A549 (cell line): ENCODE measurements around the gene TAF1B. TPM values are rescaled to one million over a fixed set of nuclear protein-coding genes. Genes with fewer than 3 reads are reported as not detected.

Source experiments
- ATAC-seq, 2 experiments: fragments of 200-7000 bp in 1 of 2; fragments of >200 bp in 1 of 2; cut with Nextera tagmentation in 1 of 2; cut with Tn5 transposase in 1 of 2; 3 replicates each; pipeline versions ENCODE4 v1.8.0 to v1.9.1; 2018 to 2020; ENCODE audit warnings: mild to moderate bottlenecking in 1 of 2, moderate library complexity in 1 of 2
- CTCF ChIA-PET: fragments of 300-600 bp; sonication (Branson Sonifier 250); formaldehyde crosslinking; extraction: SDS; loops from one replicate; lab custom pipeline; 2021; ENCODE audit warnings: antibody characterized with exemption, inconsistent platforms; lab: Yijun Ruan, JAX
- POLR2A ChIA-PET: fragments of 350-600 bp; formaldehyde crosslinking; extraction: SDS; loops from one replicate; lab custom pipeline; 2021; ENCODE audit warnings: antibody characterized with exemption, inconsistent platforms; lab: Yijun Ruan, JAX
- DNase-seq, 2 experiments: peaks; one replicate each; pipeline versions ENCODE4 v3.0.0 to v3.0.0-alpha.2; 2011 to 2016; ENCODE audit warnings: low read depth in 1 of 2, low spot score in 1 of 2
- FAIRE-seq: peaks from 2 replicates; lab custom pipeline; 2011; peaks lifted over from hg19 to GRCh38; lab: Jason Lieb, UNC
- H3K27ac ChIP-seq, 2 experiments: fragments of >200 bp; sonication (Bioruptor Twin); formaldehyde crosslinking; 3 replicates each; pipeline ENCODE4 v1.5.1; 2016 to 2017
- H3K4me1 ChIP-seq: fragments of >200 bp; sonication (Bioruptor Twin); formaldehyde crosslinking; 3 replicates; pipeline ENCODE4 v1.6.1; 2016
- H3K4me2 ChIP-seq: fragments of >200 bp; sonication (Bioruptor Twin); formaldehyde crosslinking; 3 replicates; pipeline ENCODE4 v1.6.1; 2016
- H3K4me3 ChIP-seq: fragments of >200 bp; sonication (Bioruptor Twin); formaldehyde crosslinking; 3 replicates; pipeline ENCODE4 v1.5.1; 2016
- H3K9me3 ChIP-seq: fragments of >200 bp; sonication (Bioruptor Twin); formaldehyde crosslinking; 3 replicates; pipeline ENCODE4 v1.6.1; 2016
- ATOH8 ChIP-seq: fragments of 250-450 bp; sonication (Bioruptor Pico); IDR thresholded peaks from 2 replicates; pipeline ENCODE4 v1.5.0; 2020; ENCODE audit warnings: low read depth, mild to moderate bottlenecking, moderate library complexity
- BHLHE40 ChIP-seq: IDR thresholded peaks from 2 replicates; pipeline ENCODE4 v1.6.1; 2012; ENCODE audit warnings: low read depth, low read length, inconsistent platforms
- CBX8 ChIP-seq: fragments of 200-600 bp; sonication (generic); IDR thresholded peaks from 2 replicates; pipeline ENCODE4 v1.6.1; 2016
- CEBPB ChIP-seq, 2 experiments: fragments of >200 bp in 1 of 2; sonication (Bioruptor Twin) in 1 of 2; formaldehyde crosslinking in 1 of 2; IDR thresholded peaks; 2 replicates each; pipeline ENCODE4 v1.6.1; 2012 to 2016
- CHD2 ChIP-seq: fragments of 150-350 bp; IDR thresholded peaks from 2 replicates; pipeline ENCODE4 v1.6.1; 2014; ENCODE audit warnings: low read length; ENCODE audit not compliant: partially characterized antibody
- CTCF ChIP-seq: fragments of >200 bp; sonication (Bioruptor Twin); formaldehyde crosslinking; IDR thresholded peaks from 3 replicates; pipeline ENCODE4 v1.5.1; 2016
- EHF ChIP-seq: fragments of 250-450 bp; sonication (Bioruptor Pico); IDR thresholded peaks from 2 replicates; pipeline ENCODE4 v1.5.0; 2020; ENCODE audit warnings: mild to moderate bottlenecking
- EHMT2 ChIP-seq: fragments of 200-600 bp; sonication (generic); IDR thresholded peaks from 2 replicates; pipeline ENCODE4 v1.6.1; 2016; ENCODE audit warnings: antibody characterized with exemption, low read depth, mild to moderate bottlenecking, moderate library complexity
- ELK1 ChIP-seq: fragments of 150-350 bp; IDR thresholded peaks from 2 replicates; pipeline ENCODE4 v1.6.1; 2014; ENCODE audit warnings: low read depth, mild to moderate bottlenecking, low read length
- FOSL2 ChIP-seq, 2 experiments: fragments of 450-650 bp in 1 of 2; fragments of >200 bp in 1 of 2; sonication (Bioruptor Twin) in 1 of 2; formaldehyde crosslinking; IDR thresholded peaks; 2 replicates each; pipeline versions ENCODE4 v1.5.0 to v1.6.1; 2016 to 2020; ENCODE audit warnings: mild to moderate bottlenecking in 1 of 2, moderate library complexity in 1 of 2
- HEYL ChIP-seq: fragments of 250-450 bp; sonication (Bioruptor Pico); IDR thresholded peaks from 2 replicates; pipeline ENCODE4 v1.8.0; 2021; ENCODE audit warnings: mild to moderate bottlenecking, moderate library complexity
- HMGXB4 ChIP-seq: fragments of 250-450 bp; sonication (Bioruptor Pico); IDR thresholded peaks from 2 replicates; pipeline ENCODE4 v1.5.0; 2021; ENCODE audit warnings: mild to moderate bottlenecking, moderate library complexity, borderline replicate concordance
- JUNB ChIP-seq: fragments of >200 bp; sonication (Bioruptor Twin); formaldehyde crosslinking; IDR thresholded peaks from 2 replicates; pipeline ENCODE4 v1.6.1; 2016
- MAX ChIP-seq: IDR thresholded peaks from 2 replicates; pipeline ENCODE4 v1.6.1; 2012
- MYC ChIP-seq: IDR thresholded peaks from 2 replicates; pipeline ENCODE4 v1.6.1; 2012; ENCODE audit warnings: mild to moderate bottlenecking, inconsistent platforms, low read length, improper control_type of control experiment, borderline replicate concordance
- NPAS2 ChIP-seq: fragments of 250-450 bp; sonication (Bioruptor Pico); IDR thresholded peaks from 2 replicates; pipeline ENCODE4 v1.8.0; 2022; ENCODE audit warnings: mild to moderate bottlenecking, moderate library complexity, borderline replicate concordance
- PBX3 ChIP-seq: IDR thresholded peaks from 2 replicates; pipeline ENCODE4 v1.6.1; 2012
- PHF8 ChIP-seq: fragments of 200-600 bp; sonication (generic); IDR thresholded peaks from 2 replicates; pipeline ENCODE4 v1.6.1; 2016; ENCODE audit warnings: low read depth, mild to moderate bottlenecking, antibody characterized with exemption, moderate library complexity, borderline replicate concordance
- POLR2A ChIP-seq: IDR thresholded peaks from 2 replicates; pipeline ENCODE4 v1.6.1; 2012; ENCODE audit warnings: mild to moderate bottlenecking, low read length
- RFX5 ChIP-seq: fragments of 450-650 bp; IDR thresholded peaks from 2 replicates; pipeline ENCODE4 v1.7.1; 2014; ENCODE audit warnings: antibody characterized with exemption, mild to moderate bottlenecking, moderate library complexity
- RNF2 ChIP-seq: fragments of 200-600 bp; sonication (generic); IDR thresholded peaks from 2 replicates; pipeline ENCODE4 v1.6.1; 2016; ENCODE audit warnings: low read depth, mild to moderate bottlenecking, antibody characterized with exemption, moderate library complexity, borderline replicate concordance
- SREBF2 ChIP-seq: fragments of 450-650 bp; IDR thresholded peaks from 2 replicates; pipeline ENCODE4 v1.6.1; 2014; ENCODE audit warnings: mild to moderate bottlenecking, moderate library complexity
- TP53 ChIP-seq: fragments of 250-450 bp; sonication (Bioruptor Pico); IDR thresholded peaks from 2 replicates; pipeline ENCODE4 v1.5.0; 2021; ENCODE audit warnings: mild to moderate bottlenecking, moderate library complexity
- ZC3H11A ChIP-seq: fragments of 450-650 bp; IDR thresholded peaks from 2 replicates; pipeline ENCODE4 v1.6.1; 2014; ENCODE audit warnings: antibody characterized with exemption, mild to moderate bottlenecking
- ZFP36 ChIP-seq: fragments of 450-650 bp; IDR thresholded peaks from 2 replicates; pipeline ENCODE4 v1.6.1; 2014; ENCODE audit warnings: borderline replicate concordance; ENCODE audit not compliant: partially characterized antibody
- WGBS: methylation state at CpG from one replicate; pipeline ENCODE4 v1.1.6; 2017; ENCODE audit errors: missing lambda C conversion rate; 5-methylcytosine and 5-hydroxymethylcytosine counted together
- polyA plus RNA-seq, 4 experiments: library from polyadenylated mRNA; depleted of rRNA in 3 of 4; stranded (reverse); fragments of >200 nt; fragmentation: RNase III in 1 of 4; extraction: RNeasy Plus Mini Kit Qiagen cat#74134 plus additional on column Dnase treatment in 1 of 4; gene quantifications; 2 replicates in 3 of 4; 3 replicates in 1 of 4; pipeline ENCODE4 v1.2.3, GENCODE V29; 2011 to 2017

Gene TAF1B
- polyA plus RNA-seq, 2 of the 4 experiments (the other 2 are of a cell fraction) = 40.6 to 51.7 TPM

GRCh38 chr2:9807056-9807455 is 36.2 kb upstream of the TAF1B start:
- no peak overlapping the region for H3K27ac ChIP-seq
- peaks cover 5% of the 10 kb centered on the region for H3K4me1 ChIP-seq
- H3K9me3 ChIP-seq = no peaks in the 10 kb centered on the region
- no peak for TF ChIP-seq MYC
- TF ChIP-seq HMGXB4 (CRISPR knock-in tag) = no peak
- no peak for TF ChIP-seq FOSL2 (IDR thresholded peaks at IDR 0.05)
- no peak for TF ChIP-seq FOSL2 (CRISPR knock-in tag; IDR thresholded peaks at IDR 0.05)
- no peak for TF ChIP-seq MAX
- TF ChIP-seq PHF8 = no peak
- TF ChIP-seq ELK1 = no peak
- no peak for TF ChIP-seq ZC3H11A
- TF ChIP-seq RNF2 = no peak
- TF ChIP-seq CBX8 = no peak
- TF ChIP-seq RFX5 = no peak
- TF ChIP-seq HEYL = no peak
- no peak for TF ChIP-seq POLR2A
- TF ChIP-seq, all 56 proteins: peak for 0
- Histone ChIP-seq H3K4me2 (no peak overlapping the region), H3K4me3 (no peak overlapping the region)
- 70% methylated on average over 15 of the region's 15 CpGs for WGBS
- ChIA-PET POLR2A (interaction anchor here (1.2 kb wide), 1 partner anchor 36 kb away, joined by 3 read pairs; the partner anchor contains the start of gene TAF1B), CTCF (interaction anchor here (0.8 to 3.0 kb wide), 5 partner anchors 8 to 266 kb away, joined by 3 to 19 read pairs (median 4); no protein-coding TSS in a partner anchor)
- ATAC-seq (no peak), DNase-seq (no peak), FAIRE-seq (no peak)

- Histone ChIP-seq H3K27ac (no peak overlapping the region), H3K9me3 (no peaks in the 10 kb centered on the region), H3K4me3 (no peak overlapping the region), H3K4me2 (no peak overlapping the region), H3K4me1 (no peaks in the 10 kb centered on the region)
- FAIRE-seq = no peak
- ChIA-PET CTCF (interaction anchor here (0.8 to 3.0 kb wide), 4 partner anchors 8 to 265 kb away, joined by 3 to 19 read pairs (median 8); no protein-coding TSS in a partner anchor), POLR2A (interaction anchor here (1.2 kb wide), 1 partner anchor 36 kb away, joined by 3 read pairs; the partner anchor contains the start of gene TAF1B)
- no peak for DNase-seq
- 71% methylated on average over 13 of the region's 13 CpGs for WGBS
- no peak for ATAC-seq
- no peak for TF ChIP-seq CTCF
- no peak for TF ChIP-seq ATOH8
- TF ChIP-seq SREBF2 = no peak
- TF ChIP-seq NPAS2 (CRISPR knock-in tag) = no peak
- TF ChIP-seq TP53 (CRISPR knock-in tag) = no peak
- no peak for TF ChIP-seq CEBPB (IDR thresholded peaks at IDR 0.05)
- TF ChIP-seq CHD2 = no peak
- TF ChIP-seq POLR2A = no peak
- TF ChIP-seq ZFP36 = no peak
- no peak for TF ChIP-seq EHF (CRISPR knock-in tag)
- TF ChIP-seq EHMT2 = no peak
- TF ChIP-seq BHLHE40 = no peak
- TF ChIP-seq HEYL = no peak
- TF ChIP-seq PBX3 = no peak
- no peak for TF ChIP-seq JUNB
Observed at GRCh38 chr2:9807555-9808305, 35.5 kb upstream of the TAF1B start.
